ENCODE results near the gene PCNT.

Gene PCNT

DNA sequence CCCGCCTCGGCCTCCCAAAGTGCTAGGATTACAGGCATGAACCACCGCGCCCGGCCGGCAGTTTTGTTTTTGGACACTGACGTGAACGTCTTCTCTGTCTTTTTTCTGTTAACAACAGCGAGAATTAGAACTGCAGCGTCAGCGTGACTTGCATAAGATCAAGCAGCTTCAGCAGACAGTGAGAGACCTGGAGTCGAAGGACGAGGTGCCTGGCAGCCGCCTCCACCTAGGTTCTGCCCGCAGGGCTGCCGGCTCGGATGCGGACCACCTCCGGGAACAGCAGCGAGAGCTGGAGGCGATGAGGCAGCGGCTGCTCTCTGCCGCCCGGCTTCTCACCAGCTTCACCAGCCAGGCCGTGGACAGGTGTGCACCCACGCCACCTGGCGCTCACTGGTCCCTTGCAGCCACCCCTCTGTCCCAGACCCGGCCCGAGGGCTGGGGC, 111.9 kb downstream of the PCNT start:
- no peaks in the 10 kb centered on the region for H3K79me2 ChIP-seq (ENCODE audit: control insufficient read depth, insufficient read depth, low read length, unreplicated experiment)
- no peak overlapping the region for H2AFZ ChIP-seq (ENCODE audit: low read length, unreplicated experiment)
- H3K4me3 ChIP-seq (ENCODE audit: low read depth, low read length), result no peak overlapping the region
- no peak overlapping the region for H3K27ac ChIP-seq (ENCODE audit: low read depth, low read length)
- no peaks in the 10 kb centered on the region for H3K27me3 ChIP-seq (ENCODE audit: insufficient read depth, low read length)
- H3K4me1 ChIP-seq (ENCODE audit: control insufficient read depth, insufficient read depth, low read length, unreplicated experiment), result no peaks in the 10 kb centered on the region
- 0 out of 2 replicates have a peak, but pooled peaks cover 3% of the 10 kb centered on the region for H3K36me3 ChIP-seq (ENCODE audit: insufficient read depth, low read length)

DNA sequence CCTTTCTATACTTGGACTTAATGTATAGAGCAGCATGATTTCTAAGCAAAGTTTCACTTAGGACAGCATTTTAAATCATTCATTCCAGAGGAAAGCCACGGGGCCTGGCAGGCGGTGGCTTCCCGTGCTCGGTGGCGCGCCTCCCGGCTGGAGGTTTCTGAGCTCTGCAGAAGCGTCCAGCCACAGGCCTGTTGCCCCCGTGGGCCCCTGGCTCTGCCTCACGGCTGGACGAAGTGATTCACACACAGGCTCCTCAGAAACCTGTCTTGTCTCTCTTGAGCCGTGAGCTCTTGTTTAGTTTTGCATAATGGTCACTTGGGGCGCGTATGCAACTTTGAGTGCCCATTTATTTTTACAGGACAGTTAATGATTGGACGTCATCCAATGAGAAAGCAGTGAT, 112.7 kb downstream of the PCNT start:
- H3K4me1 ChIP-seq (ENCODE audit: control insufficient read depth, insufficient read depth, low read length, unreplicated experiment), result no peaks in the 10 kb centered on the region
- H3K4me3 ChIP-seq (ENCODE audit: low read depth, low read length), result no peak overlapping the region
- H3K27me3 ChIP-seq (ENCODE audit: insufficient read depth, low read length), result no peaks in the 10 kb centered on the region
- no peak overlapping the region for H3K27ac ChIP-seq (ENCODE audit: low read depth, low read length)
- H2AFZ ChIP-seq (ENCODE audit: low read length, unreplicated experiment), result no peak overlapping the region
- no peaks in the 10 kb centered on the region for H3K79me2 ChIP-seq (ENCODE audit: control insufficient read depth, insufficient read depth, low read length, unreplicated experiment)
- H3K36me3 ChIP-seq (ENCODE audit: insufficient read depth, low read length), result 0 out of 2 replicates have a peak, but pooled peaks cover 5% of the 10 kb centered on the region

DNA sequence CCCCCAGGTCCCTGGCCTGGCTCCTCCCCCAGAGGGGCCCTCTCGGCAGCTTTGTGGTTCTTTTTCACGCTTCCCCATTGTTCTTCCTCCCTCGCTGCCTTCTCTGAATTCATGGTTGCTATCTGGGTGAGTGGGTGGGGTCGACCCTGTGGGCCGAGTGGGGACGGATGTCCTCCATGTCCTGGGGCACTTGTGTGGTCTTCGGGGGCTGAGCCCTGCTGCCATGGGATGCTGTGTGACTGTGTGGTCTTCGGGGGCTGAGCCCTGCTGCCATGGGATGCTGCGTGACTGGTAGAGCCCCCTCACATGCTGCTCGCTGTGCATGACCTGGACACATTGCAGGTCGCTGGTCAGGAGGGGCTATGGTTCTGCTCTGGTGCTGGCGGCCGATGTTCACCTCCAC, 113.1 kb downstream of the PCNT start:
- peaks cover 8% of the 10 kb centered on the region; the same call in 1 of the 2 replicates for H3K36me3 ChIP-seq (ENCODE audit: insufficient read depth, low read length)
- no peaks in the 10 kb centered on the region for H3K27me3 ChIP-seq (ENCODE audit: insufficient read depth, low read length)

DNA sequence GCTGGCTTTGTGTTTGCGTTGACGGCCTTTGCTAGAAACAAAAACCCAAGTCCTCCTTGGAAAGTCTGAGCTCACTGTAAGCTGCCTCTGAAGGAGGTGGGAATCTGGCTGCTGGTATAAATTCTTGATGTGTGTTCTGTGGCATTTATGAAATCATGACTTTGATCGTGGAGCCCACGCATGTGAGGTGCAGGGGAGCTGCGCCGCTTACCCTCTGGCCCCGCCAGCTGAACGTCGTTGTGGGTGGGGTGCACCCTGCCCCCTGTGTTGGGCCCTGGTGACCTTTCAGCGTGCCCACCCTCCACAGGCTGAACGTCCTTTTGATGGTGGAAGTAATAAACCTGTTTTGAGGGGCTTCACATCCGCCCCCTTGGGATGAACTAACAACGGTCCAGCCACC, 113.6 kb downstream of the PCNT start:
- no peaks in the 10 kb centered on the region for H3K27me3 ChIP-seq (ENCODE audit: insufficient read depth, low read length)
- peaks cover 3% of the 10 kb centered on the region for H3K79me2 ChIP-seq (ENCODE audit: control insufficient read depth, insufficient read depth, low read length, unreplicated experiment)
- H2AFZ ChIP-seq (ENCODE audit: low read length, unreplicated experiment), result no peak overlapping the region
- peaks cover 8% of the 10 kb centered on the region; the same call in 1 of the 2 replicates for H3K36me3 ChIP-seq (ENCODE audit: insufficient read depth, low read length)
- no peaks in the 10 kb centered on the region for H3K4me1 ChIP-seq (ENCODE audit: control insufficient read depth, insufficient read depth, low read length, unreplicated experiment)
- no peak overlapping the region for H3K27ac ChIP-seq (ENCODE audit: low read depth, low read length)
- no peak overlapping the region for H3K4me3 ChIP-seq (ENCODE audit: low read depth, low read length)

More for the DNA sequence above, 113.1 kb downstream of the PCNT start:
- no peaks in the 10 kb centered on the region for H3K4me1 ChIP-seq (ENCODE audit: control insufficient read depth, insufficient read depth, low read length, unreplicated experiment)
- no peak overlapping the region for H2AFZ ChIP-seq (ENCODE audit: low read length, unreplicated experiment)
- no peak overlapping the region for H3K4me3 ChIP-seq (ENCODE audit: low read depth, low read length)
- no peaks in the 10 kb centered on the region for H3K79me2 ChIP-seq (ENCODE audit: control insufficient read depth, insufficient read depth, low read length, unreplicated experiment)
- H3K27ac ChIP-seq (ENCODE audit: low read depth, low read length), result no peak overlapping the region

DNA sequence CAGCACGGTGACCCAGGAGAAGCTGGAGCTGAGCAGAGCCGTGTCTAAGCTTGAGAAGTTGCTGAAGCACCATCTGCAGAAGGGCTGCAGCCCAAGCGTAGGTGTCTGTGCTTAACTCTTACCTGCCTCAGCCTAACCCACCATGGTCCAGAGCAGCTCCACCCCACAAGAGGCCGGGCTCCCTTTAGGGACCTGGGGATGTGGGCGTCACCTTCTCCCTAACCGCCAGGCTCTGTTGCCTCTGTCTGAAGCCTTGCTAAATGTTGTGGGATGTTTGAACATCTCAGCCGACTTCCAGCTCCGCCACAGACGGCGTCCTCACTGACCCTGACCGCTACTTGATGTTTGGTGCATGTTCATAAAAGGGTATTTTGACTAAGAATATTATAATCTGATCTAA, 114.3 kb downstream of the PCNT start:
- H3K4me1 ChIP-seq (ENCODE audit: control insufficient read depth, insufficient read depth, low read length, unreplicated experiment), result no peaks in the 10 kb centered on the region
- no peak overlapping the region for H3K4me3 ChIP-seq (ENCODE audit: low read depth, low read length)
- no peak overlapping the region for H3K27ac ChIP-seq (ENCODE audit: low read depth, low read length)
- peaks cover 8% of the 10 kb centered on the region; the same call in 1 of the 2 replicates for H3K36me3 ChIP-seq (ENCODE audit: insufficient read depth, low read length)
- H2AFZ ChIP-seq (ENCODE audit: low read length, unreplicated experiment), result no peak overlapping the region
- peaks cover 3% of the 10 kb centered on the region for H3K79me2 ChIP-seq (ENCODE audit: control insufficient read depth, insufficient read depth, low read length, unreplicated experiment)
- H3K27me3 ChIP-seq (ENCODE audit: insufficient read depth, low read length), result no peaks in the 10 kb centered on the region

DNA sequence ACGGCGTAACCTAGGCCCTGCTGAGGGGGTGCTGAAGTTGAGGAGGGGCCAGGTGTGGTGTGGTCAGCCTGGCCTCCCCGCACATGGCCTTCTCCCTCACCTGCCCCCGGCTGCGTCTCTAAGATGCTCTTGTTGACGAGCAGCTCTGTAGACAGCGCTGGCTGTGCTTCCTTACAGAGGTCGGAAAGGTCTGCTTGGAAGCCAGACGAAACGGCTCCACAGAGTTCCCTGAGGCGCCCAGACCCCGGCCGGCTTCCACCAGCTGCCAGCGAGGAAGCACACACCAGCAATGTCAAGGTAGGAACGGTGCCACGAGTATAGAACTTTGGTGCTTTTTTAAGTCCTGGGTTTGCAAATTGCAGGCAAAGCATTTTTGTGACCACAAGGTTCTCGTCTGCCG, 116.0 kb downstream of the PCNT start:
- no peaks in the 10 kb centered on the region for H3K27me3 ChIP-seq (ENCODE audit: insufficient read depth, low read length)
- no peak overlapping the region for H2AFZ ChIP-seq (ENCODE audit: low read length, unreplicated experiment)
- peaks cover 3% of the 10 kb centered on the region for H3K79me2 ChIP-seq (ENCODE audit: control insufficient read depth, insufficient read depth, low read length, unreplicated experiment)
- H3K4me3 ChIP-seq (ENCODE audit: low read depth, low read length), result no peak overlapping the region
- peaks cover 8% of the 10 kb centered on the region; the same call in 1 of the 2 replicates for H3K36me3 ChIP-seq (ENCODE audit: insufficient read depth, low read length)
- no peaks in the 10 kb centered on the region for H3K4me1 ChIP-seq (ENCODE audit: control insufficient read depth, insufficient read depth, low read length, unreplicated experiment)
- no peak overlapping the region for H3K27ac ChIP-seq (ENCODE audit: low read depth, low read length)

DNA sequence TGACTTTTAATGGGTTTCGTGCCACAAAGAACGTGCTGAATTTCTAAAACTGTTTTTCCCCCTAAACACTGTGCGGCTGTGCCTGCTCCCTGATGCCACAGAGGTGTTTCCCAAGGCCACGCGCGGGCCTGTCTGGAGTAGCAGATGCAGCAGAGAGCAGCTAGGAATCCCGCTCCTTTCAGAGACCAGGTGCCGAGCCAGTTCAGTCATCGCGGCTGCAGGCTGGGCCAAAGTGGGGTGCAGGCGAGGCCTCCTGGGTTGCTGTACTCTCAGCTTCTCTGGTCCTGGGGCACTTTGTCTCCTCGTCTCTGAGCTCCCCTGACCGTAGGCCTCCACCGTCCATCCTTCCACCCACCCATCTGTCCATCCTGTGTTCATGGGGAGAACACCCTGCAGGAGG, 117.4 kb downstream of the PCNT start:
- Histone ChIP-seq H3K27me3 (ENCODE audit: insufficient read depth, low read length) (no peaks in the 10 kb centered on the region), H3K36me3 (ENCODE audit: insufficient read depth, low read length) (peaks cover 10% of the 10 kb centered on the region), H2AFZ (ENCODE audit: low read length, unreplicated experiment) (no peak overlapping the region)

DNA sequence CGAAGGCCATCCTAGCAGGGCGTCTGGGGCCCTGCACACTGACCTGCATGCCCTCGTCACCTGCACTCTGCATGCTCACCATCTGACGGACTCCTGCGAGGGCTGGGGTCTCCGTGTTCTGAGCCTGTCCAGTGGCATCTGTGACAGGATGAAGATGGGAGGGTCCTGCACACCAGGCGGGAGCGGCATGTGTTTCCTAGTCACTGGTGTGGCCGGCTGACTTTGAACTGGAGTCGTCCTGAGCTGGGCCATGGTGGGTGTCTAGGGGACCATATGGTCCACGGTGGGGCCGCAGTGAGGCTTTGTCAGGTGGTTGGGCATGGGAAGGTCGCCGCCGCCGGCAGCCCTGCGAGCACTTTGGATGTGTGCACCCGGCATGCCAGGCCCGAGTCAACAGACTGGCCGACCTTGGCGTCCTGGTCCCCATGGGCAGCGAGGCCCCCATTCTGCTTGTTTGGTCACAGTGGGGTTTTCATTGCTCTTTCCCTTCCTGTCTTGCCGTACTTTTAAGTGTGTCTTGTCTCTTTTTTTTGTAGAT, 118.1 kb downstream of the PCNT start:
- Histone ChIP-seq H3K36me3 (ENCODE audit: insufficient read depth, low read length) (peaks cover 14% of the 10 kb centered on the region), H3K4me3 (ENCODE audit: low read depth, low read length) (no peak overlapping the region), H2AFZ (ENCODE audit: low read length, unreplicated experiment) (no peak overlapping the region), H3K27me3 (ENCODE audit: insufficient read depth, low read length) (no peaks in the 10 kb centered on the region), H3K79me2 (ENCODE audit: control insufficient read depth, insufficient read depth, low read length, unreplicated experiment) (peaks cover 3% of the 10 kb centered on the region), H3K4me1 (ENCODE audit: control insufficient read depth, insufficient read depth, low read length, unreplicated experiment) (no peaks in the 10 kb centered on the region), H3K27ac (ENCODE audit: low read depth, low read length) (no peak overlapping the region)

More for the DNA sequence above, 117.4 kb downstream of the PCNT start:
- H3K4me3 ChIP-seq (ENCODE audit: low read depth, low read length), result no peak overlapping the region
- H3K4me1 ChIP-seq (ENCODE audit: control insufficient read depth, insufficient read depth, low read length, unreplicated experiment), result no peaks in the 10 kb centered on the region
- H3K27ac ChIP-seq (ENCODE audit: low read depth, low read length), result no peak overlapping the region
- peaks cover 3% of the 10 kb centered on the region for H3K79me2 ChIP-seq (ENCODE audit: control insufficient read depth, insufficient read depth, low read length, unreplicated experiment)

DNA sequence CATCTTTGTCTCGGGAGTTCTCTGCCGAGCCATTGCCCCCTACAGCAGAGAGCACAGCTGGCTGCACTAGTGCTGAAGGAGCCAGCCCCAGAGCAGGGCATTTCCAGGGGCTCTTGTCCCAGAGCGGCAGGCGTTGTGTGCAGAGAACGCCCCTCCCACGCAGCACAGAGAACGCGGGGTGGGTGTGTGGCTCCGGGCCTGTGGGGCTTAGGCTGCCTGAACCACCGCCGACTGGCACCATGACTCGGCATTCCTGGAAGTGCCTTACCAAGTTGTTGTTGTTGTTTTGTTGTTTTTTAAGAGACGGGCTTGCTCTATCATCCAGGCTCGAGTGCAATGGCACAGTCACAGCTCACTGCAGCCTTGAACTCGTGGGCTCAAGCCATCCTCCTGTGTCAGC, 119.0 kb downstream of the PCNT start:
- Histone ChIP-seq H3K4me3 (ENCODE audit: low read depth, low read length) (no peak overlapping the region), H3K36me3 (ENCODE audit: insufficient read depth, low read length) (peaks cover 21% of the 10 kb centered on the region), H3K4me1 (ENCODE audit: control insufficient read depth, insufficient read depth, low read length, unreplicated experiment) (no peaks in the 10 kb centered on the region), H3K79me2 (ENCODE audit: control insufficient read depth, insufficient read depth, low read length, unreplicated experiment) (peaks cover 3% of the 10 kb centered on the region), H3K27ac (ENCODE audit: low read depth, low read length) (no peak overlapping the region), H2AFZ (ENCODE audit: low read length, unreplicated experiment) (no peak overlapping the region), H3K27me3 (ENCODE audit: insufficient read depth, low read length) (no peaks in the 10 kb centered on the region)

DNA sequence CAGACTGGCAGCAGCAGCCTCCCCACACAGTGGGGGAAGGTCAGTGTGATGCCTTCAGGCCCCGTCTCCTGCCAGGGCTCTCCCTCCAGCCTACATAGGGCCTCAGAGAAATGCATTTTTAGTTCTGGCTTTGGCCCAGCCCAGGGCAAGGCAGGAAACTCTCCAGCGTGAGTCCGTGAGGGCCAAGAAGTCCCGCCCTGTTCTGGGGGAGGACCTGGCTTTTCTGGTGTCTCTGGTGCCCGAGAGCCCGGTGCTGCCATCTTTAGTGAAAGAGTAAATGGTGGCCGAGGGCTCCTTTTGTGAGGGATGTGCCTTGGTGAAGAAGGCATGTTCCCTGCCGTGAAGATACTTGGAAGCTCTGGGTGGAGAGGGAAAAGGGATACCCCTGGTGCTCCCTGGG, 120.0 kb downstream of the PCNT start:
- H3K79me2 ChIP-seq (ENCODE audit: control insufficient read depth, insufficient read depth, low read length, unreplicated experiment), result peaks cover 7% of the 10 kb centered on the region
- H2AFZ ChIP-seq (ENCODE audit: low read length, unreplicated experiment), result no peak overlapping the region
- H3K27me3 ChIP-seq (ENCODE audit: insufficient read depth, low read length), result no peaks in the 10 kb centered on the region
- peaks cover 21% of the 10 kb centered on the region for H3K36me3 ChIP-seq (ENCODE audit: insufficient read depth, low read length)
- H3K4me3 ChIP-seq (ENCODE audit: low read depth, low read length), result no peak overlapping the region
- no peak overlapping the region for H3K27ac ChIP-seq (ENCODE audit: low read depth, low read length)
- H3K4me1 ChIP-seq (ENCODE audit: control insufficient read depth, insufficient read depth, low read length, unreplicated experiment), result no peaks in the 10 kb centered on the region

DNA sequence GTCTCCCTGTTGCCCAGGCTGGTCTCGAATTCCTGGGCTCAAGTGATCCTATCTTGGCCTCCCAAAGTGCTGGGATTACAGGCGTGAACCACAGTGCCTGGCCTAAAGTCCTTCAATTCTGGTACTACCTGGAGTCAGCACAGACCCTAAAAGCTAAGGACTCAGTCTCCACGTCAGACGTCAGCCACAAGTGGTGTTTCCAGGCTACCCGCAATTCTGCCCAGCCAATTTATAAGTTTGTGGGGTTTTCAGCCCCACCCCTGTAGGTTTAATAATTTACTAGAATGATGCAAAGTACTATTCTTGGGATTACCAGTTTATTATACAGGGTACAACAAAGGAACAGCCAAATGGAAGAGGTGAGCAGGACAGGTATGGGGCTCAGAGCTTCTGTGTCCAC, 124.2 kb downstream of the PCNT start:
- Histone ChIP-seq H3K79me2 (ENCODE audit: control insufficient read depth, insufficient read depth, low read length, unreplicated experiment) (peaks cover 12% of the 10 kb centered on the region), H2AFZ (ENCODE audit: low read length, unreplicated experiment) (no peak overlapping the region), H3K36me3 (ENCODE audit: insufficient read depth, low read length) (peaks cover 16% of the 10 kb centered on the region), H3K4me1 (ENCODE audit: control insufficient read depth, insufficient read depth, low read length, unreplicated experiment) (no peaks in the 10 kb centered on the region), H3K27me3 (ENCODE audit: insufficient read depth, low read length) (no peaks in the 10 kb centered on the region), H3K4me3 (ENCODE audit: low read depth, low read length) (no peak overlapping the region), H3K27ac (ENCODE audit: low read depth, low read length) (no peak overlapping the region)

Measured in ACC112 (cell line).